Gastrocnemius medialis (tissue), 4 donors: ENCODE results near the gene ANTKMT. TPM values are rescaled to one million over a fixed set of nuclear protein-coding genes. Genes with fewer than 3 reads are reported as not detected.

Experiments
- ATAC-seq, 2 donors: fragments of 150-250 bp; one replicate each; pipeline ENCODE4 v1.9.1; 2016
- DNase-seq, 2 donors: peaks; one replicate each; pipeline ENCODE4 v3.0.0-alpha.2; 2019
- H3K27ac ChIP-seq, 4 donors: fragments of 200-600 bp; sonication (generic); 1 replicate in 1 of 4; 2 replicates in 3 of 4; pipeline ENCODE4 v1.5.1; 2016 to 2018; ENCODE audit warnings: mild to moderate bottlenecking in 2 of 4, moderate library complexity in 1 of 4
- H3K27me3 ChIP-seq, 3 donors: fragments of 200-600 bp; sonication (generic) in 2 of 3; 1 replicate in 1 of 3; 2 replicates in 2 of 3; pipeline versions ENCODE4 v1.5.1 to v1.6.0; 2016 to 2019; ENCODE audit warnings: mild to moderate bottlenecking in 1 of 3, moderate library complexity in 1 of 3
- H3K36me3 ChIP-seq, 2 donors: fragments of 200-600 bp; sonication (generic) in 1 of 2; one replicate each; pipeline ENCODE4 v1.5.1; 2017 to 2018
- H3K4me1 ChIP-seq, 2 donors: fragments of 200-600 bp; sonication (generic) in 1 of 2; one replicate each; pipeline ENCODE4 v1.5.1; 2016 to 2017; ENCODE audit warnings: mild to moderate bottlenecking in 2 of 2
- H3K4me3 ChIP-seq, 4 donors: fragments of 200-600 bp; sonication (generic) in 3 of 4; 1 replicate in 1 of 4; 2 replicates in 3 of 4; pipeline ENCODE4 v1.5.1; 2016 to 2019; ENCODE audit warnings: mild to moderate bottlenecking in 2 of 4
- H3K9me3 ChIP-seq, 3 donors: fragments of 200-600 bp; sonication (generic) in 2 of 3; 1 replicate in 1 of 3; 2 replicates in 2 of 3; pipeline ENCODE4 v1.5.1; 2016 to 2019
- POLR2A ChIP-seq, 2 donors: fragments of 450-650 bp; IDR thresholded peaks; one replicate each; pipeline ENCODE4 v1.6.1; 2017; ENCODE audit warnings: antibody characterized with exemption in 2 of 2, mild to moderate bottlenecking in 2 of 2, moderate library complexity in 2 of 2
- in situ Hi-C, 4 donors: fragments of 200-750 bp; cut with MboI; loops; one replicate each; pipeline versions ENCODE4 v1.15.0 to v1.8.0; 2017; ENCODE audit warnings: low sequenced_read_pairs in 4 of 4
- intact Hi-C: fragments of 100-400 bp; cut with DNase I; formaldehyde crosslinking; loops from one replicate; pipeline ENCODE4 v1.15.1; 2023; ENCODE audit warnings: low total_unique reads
- total RNA-seq, 4 donors: library from RNA; depleted of rRNA; stranded (reverse); fragments of >200 nt; gene quantifications; one replicate each; pipeline versions ENCODE4 v1.1.0 to v1.2.3, GENCODE V29; 2016
- TF ChIP-seq, protein P1 (sequence below), 5 experiments: fragments of 450-650 bp in 3 of 5; fragments of 200-600 bp in 2 of 5; sonication (generic) in 2 of 5; IDR thresholded peaks in 4 of 5; conservative IDR thresholded peaks in 1 of 5; 1 replicate in 4 of 5; 2 replicates in 1 of 5; pipeline ENCODE4 v1.5.1; 2016 to 2019; ENCODE audit warnings: antibody characterized with exemption in 5 of 5, mild to moderate bottlenecking in 3 of 5, moderate library complexity in 3 of 5

ANTKMT gene
- total RNA-seq, 4 donors from 2014 or later: 20.9 to 84.0 (median 38.7) TPM

DNA sequence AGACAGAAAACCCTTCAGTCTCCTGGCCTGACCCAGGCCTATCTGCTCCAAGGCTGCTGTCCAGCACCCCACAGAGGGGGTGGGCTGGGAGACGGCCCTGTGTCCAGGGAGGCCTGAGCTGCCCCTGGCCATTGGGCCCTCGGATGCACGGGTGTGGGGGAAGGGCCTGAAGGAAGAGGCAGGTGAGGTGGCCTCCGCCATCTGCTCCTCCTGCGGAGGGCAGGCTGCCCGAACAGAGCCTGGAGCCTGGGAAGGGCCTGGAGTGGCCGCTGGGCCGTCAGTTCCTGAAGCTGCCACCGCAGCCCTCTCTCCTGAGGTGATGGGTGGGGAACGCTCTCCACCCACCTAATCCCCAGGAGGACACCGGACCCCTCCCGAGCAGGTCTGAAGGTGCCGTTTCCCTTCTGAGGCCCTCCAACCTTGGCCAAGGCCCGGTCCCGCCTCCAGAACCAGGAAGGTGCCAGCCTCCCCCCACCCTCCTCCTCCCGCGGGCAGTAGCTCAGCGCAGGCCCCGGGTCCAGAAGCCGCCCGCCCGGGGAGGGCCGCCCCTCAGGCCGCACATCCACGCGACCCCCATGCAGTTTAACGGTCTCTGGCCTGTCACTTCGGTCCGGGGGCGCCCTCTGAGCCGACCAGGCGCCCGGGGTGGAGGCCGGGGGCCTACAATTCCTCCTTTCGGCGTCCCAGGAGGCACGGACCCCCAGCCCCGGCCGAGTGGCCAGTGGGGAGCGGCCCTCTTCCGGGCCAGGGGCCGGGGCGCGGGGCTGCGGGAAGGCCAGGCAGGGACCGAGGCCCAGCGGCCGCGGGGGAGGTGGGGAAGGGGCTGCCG is 16.2 kb upstream of the ANTKMT start:
- in situ Hi-C loops: no loop called here

DNA sequence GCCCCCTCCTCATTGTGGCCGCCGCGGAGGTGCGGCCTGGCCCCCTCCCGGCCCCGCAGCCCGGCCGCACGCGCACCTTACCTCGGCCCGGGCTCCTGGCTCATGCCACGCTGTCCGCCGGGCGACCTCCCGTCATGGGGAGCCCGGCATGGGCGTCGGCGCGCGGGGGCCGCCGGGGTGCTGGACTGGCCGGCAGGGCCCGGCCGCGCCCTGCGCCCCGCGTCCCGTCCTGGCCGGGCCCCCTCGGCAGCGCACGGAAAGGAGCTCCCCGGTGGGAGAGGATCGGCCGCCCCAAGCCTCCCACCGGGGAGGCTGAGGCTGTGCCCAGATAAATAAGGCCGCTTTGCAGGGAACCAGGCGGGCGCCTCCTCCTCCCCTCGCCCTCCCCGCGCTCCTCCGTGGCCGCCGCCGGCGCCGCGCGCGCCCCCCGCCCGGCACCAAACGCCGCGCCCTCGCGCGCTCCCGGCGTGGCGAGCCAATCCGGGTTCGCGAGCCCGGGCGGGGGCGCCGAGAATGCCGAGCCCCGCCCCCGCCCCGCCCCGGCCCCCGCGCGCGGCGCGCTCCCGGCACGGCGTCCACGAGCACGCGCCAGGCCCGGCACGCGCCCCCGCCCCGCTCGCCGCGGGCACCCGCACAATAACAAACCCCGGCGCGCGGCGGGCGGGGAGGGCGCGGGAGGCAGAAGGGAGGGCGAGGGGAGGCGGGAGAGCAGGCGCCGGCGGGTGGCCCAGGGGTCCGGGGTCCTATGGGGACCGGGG is 15.3 kb upstream of the ANTKMT start, which contains the start of gene FBXL16:
Gene FBXL16 (minus strand): TSS at position 371 of the 758 bp plus-strand sequence. CDS start 8,396 bp downstream, outside the sequence.
- intact Hi-C loops (no loop called here), in situ Hi-C loops (no loop called here)
- no peak for DNase-seq
- Histone ChIP-seq H3K9me3 (no peaks in the 10 kb centered on the region), H3K4me1 (peaks cover 0 to 4% of the 10 kb centered on the region in 2 donors), H3K27me3 (peaks cover 78 to 89% (median 89%) of the 10 kb centered on the region in 3 donors), H3K36me3 (no peaks in the 10 kb centered on the region), H3K27ac (no peak within 1 kb of the TSS), H3K4me3 (no peak within 1 kb of the TSS)
- ATAC-seq: no peak
- TF ChIP-seq, protein P1, sequence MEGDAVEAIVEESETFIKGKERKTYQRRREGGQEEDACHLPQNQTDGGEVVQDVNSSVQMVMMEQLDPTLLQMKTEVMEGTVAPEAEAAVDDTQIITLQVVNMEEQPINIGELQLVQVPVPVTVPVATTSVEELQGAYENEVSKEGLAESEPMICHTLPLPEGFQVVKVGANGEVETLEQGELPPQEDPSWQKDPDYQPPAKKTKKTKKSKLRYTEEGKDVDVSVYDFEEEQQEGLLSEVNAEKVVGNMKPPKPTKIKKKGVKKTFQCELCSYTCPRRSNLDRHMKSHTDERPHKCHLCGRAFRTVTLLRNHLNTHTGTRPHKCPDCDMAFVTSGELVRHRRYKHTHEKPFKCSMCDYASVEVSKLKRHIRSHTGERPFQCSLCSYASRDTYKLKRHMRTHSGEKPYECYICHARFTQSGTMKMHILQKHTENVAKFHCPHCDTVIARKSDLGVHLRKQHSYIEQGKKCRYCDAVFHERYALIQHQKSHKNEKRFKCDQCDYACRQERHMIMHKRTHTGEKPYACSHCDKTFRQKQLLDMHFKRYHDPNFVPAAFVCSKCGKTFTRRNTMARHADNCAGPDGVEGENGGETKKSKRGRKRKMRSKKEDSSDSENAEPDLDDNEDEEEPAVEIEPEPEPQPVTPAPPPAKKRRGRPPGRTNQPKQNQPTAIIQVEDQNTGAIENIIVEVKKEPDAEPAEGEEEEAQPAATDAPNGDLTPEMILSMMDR (IDR thresholded peaks at IDR 0.05 in 4 of 5, conservative IDR thresholded peaks at IDR 0.05 in 1 of 5): no peak
- TF ChIP-seq POLR2A (IDR thresholded peaks at IDR 0.05): no peak

More for the DNA sequence above, 16.2 kb upstream of the ANTKMT start:
- intact Hi-C loops: no loop called here
- DNase-seq (no peak), ATAC-seq (no peak)
- peaks cover 78 to 90% (median 88%) of the 10 kb centered on the region in 3 donors for H3K27me3 ChIP-seq
- no peak overlapping the region for H3K27ac ChIP-seq
- no peaks in the 10 kb centered on the region for H3K36me3 ChIP-seq
- TF ChIP-seq POLR2A (IDR thresholded peaks at IDR 0.05): no peak
- no peaks in the 10 kb centered on the region for H3K9me3 ChIP-seq
- no peak overlapping the region for H3K4me3 ChIP-seq
- peaks cover 0 to 4% of the 10 kb centered on the region in 2 donors for H3K4me1 ChIP-seq

DNA sequence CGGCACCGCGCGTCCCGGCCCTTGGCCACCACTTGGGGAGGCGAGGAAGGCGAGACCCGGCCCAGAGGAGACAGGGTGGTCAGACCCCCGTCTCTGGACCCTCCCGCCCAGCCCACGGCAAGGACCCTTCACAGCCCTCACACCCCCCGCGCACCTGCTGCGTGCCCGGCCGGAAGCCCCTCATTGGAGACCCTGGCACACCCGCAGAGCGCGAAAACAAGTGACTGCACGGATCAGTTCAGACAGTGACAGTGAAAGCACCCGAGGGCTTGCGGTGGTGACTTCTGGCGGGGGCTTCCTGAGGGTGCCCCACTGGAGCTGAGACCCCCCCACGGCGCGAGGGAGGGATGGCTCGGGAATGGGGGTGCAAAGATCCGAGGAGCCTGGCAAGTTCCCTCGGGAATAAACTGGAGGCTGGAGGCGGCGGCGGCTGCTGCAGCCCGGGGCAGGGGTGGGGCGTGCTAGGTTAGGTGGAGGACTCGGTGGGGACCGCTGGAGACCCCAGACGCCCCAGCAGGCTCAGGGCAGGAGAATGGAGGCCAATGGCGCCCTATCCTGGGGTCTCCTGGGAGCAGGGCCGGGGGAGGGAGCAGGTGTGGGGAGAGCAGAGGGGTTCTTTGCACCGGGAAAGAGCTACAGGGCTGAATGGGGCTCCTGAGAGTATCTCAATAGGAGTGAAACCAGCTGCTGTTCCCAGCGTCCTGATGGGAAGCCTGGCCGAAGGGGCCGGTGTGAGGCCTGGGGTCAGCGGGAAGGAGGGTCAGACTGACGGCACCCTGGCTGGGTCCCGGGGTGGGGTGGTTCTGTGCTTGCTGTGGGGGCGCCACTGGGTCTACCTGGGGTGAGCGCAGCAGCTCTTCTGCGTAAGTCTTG is 14.5 kb upstream of the ANTKMT start:
- Histone ChIP-seq H3K27ac (no peak overlapping the region), H3K27me3 (peaks cover 80 to 89% (median 89%) of the 10 kb centered on the region in 3 donors), H3K9me3 (no peaks in the 10 kb centered on the region), H3K36me3 (no peaks in the 10 kb centered on the region), H3K4me1 (peaks cover 0 to 4% of the 10 kb centered on the region in 2 donors), H3K4me3 (no peak overlapping the region)
- ATAC-seq (no peak), DNase-seq (no peak)
- in situ Hi-C loops: no loop called here
- intact Hi-C loops: no loop called here
- TF ChIP-seq, protein P1 (IDR thresholded peaks at IDR 0.05 in 4 of 5, conservative IDR thresholded peaks at IDR 0.05 in 1 of 5): no peak
- no peak for TF ChIP-seq POLR2A (IDR thresholded peaks at IDR 0.05)

DNA sequence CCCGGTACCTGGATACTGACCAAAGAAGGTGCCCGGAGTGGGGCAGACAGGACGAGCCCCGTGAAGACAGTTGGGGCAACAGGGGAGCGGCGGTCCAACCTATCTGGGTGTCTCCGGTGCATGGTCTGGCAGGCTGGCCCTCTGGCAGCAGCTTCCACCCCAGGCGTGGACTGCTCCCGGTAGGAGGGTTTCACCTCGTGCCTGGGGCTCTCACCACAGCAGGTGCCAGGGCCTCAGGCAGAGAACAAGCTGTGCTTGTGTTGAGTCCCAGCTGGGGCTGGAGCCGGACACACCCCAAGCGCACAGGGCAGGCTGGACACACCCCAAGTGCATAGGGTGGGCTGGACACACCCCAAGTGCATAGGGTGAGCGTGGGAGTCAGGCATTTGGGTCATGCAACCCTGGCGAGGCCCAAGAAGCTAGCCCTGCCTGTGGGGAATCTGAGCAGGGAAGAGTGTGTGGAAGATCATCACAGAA is 13.8 kb upstream of the ANTKMT start:
- H3K36me3 ChIP-seq: no peaks in the 10 kb centered on the region
- TF ChIP-seq, protein P1 (IDR thresholded peaks at IDR 0.05 in 4 of 5, conservative IDR thresholded peaks at IDR 0.05 in 1 of 5): no peak
- no peak for TF ChIP-seq POLR2A (IDR thresholded peaks at IDR 0.05)
- peaks cover 0 to 4% of the 10 kb centered on the region in 2 donors for H3K4me1 ChIP-seq
- ATAC-seq (no peak), DNase-seq (no peak)
- H3K27me3 ChIP-seq: peaks cover 78 to 84% (median 82%) of the 10 kb centered on the region in 3 donors
- H3K4me3 ChIP-seq: no peak overlapping the region
- no peak overlapping the region for H3K27ac ChIP-seq
- in situ Hi-C loops (no loop called here), intact Hi-C loops (no loop called here)
- no peaks in the 10 kb centered on the region for H3K9me3 ChIP-seq
